Measurements from ENCODE around the gene GABBR2. TPM values are rescaled to one million over a fixed set of nuclear protein-coding genes. Genes with fewer than 3 reads are reported as not detected.

GABBR2 gene
- total RNA-seq, 1 experiment from 2014 or later: 0.23 TPM

- ChIA-PET CTCF (no interaction called here), POLR2A (no interaction called here)
- H3K27ac Mint-ChIP-seq (ENCODE audit: unreplicated experiment): no peak overlapping the region
- no peak for DNase-seq
- Histone ChIP-seq H3K4me1 (peaks cover 7% of the 10 kb centered on the region), H3K9me3 (no peaks in the 10 kb centered on the region), H3K4me3 (ENCODE audit: low read depth, low read length) (no peak overlapping the region), H3K27me3 (replicated peaks; ENCODE audit: control insufficient read depth, insufficient read depth, low read length) (no peaks in the 10 kb centered on the region), H3K36me3 (ENCODE audit: control insufficient read depth, insufficient read depth, low read length) (no peaks in the 10 kb centered on the region)
- no TSS peak for BruUV-seq (replicated peaks)
- no peaks in the 10 kb centered on the region for H3K36me3 Mint-ChIP-seq (ENCODE audit: insufficient read depth, unreplicated experiment)
- H3K4me3 Mint-ChIP-seq (ENCODE audit: unreplicated experiment): no peak overlapping the region
- peaks cover 7% of the 10 kb centered on the region for H3K27me3 Mint-ChIP-seq (ENCODE audit: insufficient read depth, unreplicated experiment)
- H3K4me1 Mint-ChIP-seq (ENCODE audit: low read depth, unreplicated experiment): peaks cover 6% of the 10 kb centered on the region
- H3K9me3 Mint-ChIP-seq (ENCODE audit: unreplicated experiment): no peaks in the 10 kb centered on the region
- TF ChIP-seq, protein P1, sequence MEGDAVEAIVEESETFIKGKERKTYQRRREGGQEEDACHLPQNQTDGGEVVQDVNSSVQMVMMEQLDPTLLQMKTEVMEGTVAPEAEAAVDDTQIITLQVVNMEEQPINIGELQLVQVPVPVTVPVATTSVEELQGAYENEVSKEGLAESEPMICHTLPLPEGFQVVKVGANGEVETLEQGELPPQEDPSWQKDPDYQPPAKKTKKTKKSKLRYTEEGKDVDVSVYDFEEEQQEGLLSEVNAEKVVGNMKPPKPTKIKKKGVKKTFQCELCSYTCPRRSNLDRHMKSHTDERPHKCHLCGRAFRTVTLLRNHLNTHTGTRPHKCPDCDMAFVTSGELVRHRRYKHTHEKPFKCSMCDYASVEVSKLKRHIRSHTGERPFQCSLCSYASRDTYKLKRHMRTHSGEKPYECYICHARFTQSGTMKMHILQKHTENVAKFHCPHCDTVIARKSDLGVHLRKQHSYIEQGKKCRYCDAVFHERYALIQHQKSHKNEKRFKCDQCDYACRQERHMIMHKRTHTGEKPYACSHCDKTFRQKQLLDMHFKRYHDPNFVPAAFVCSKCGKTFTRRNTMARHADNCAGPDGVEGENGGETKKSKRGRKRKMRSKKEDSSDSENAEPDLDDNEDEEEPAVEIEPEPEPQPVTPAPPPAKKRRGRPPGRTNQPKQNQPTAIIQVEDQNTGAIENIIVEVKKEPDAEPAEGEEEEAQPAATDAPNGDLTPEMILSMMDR (IDR thresholded peaks at IDR 0.05; ENCODE audit: insufficient read depth in 1 of 2, low read depth in 1 of 2, low read length in 1 of 2, severe bottlenecking in 1 of 2, unreplicated experiment in 1 of 2): no peak
- intact Hi-C loops (cut with micrococcal nuclease; ENCODE audit: unreplicated experiment): no loop called here
Measured at GRCh38 chr9:98692392-98692791, 16.3 kb downstream of the GABBR2 start.

DNA sequence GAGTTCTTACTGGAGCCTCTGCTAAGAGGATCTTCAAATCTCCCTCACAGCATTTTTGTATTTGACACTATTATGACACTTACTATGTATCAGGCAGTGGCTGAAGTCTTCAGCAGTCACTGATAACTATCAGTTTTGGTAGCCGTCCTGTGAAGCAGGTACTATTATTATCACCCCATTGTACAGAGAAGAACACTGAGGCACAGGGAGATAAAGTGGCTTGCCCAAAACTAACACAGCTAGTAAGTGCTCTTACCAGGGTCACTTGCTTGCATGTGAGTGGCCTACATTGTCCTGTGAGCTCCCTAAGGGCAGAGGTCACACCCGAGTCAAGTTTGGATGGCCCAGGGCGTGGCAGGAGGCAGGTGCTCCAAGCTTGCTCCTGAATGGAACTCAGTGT lies 16.8 kb downstream of the GABBR2 start:
- BruUV-seq (replicated peaks): no TSS peak
- no peak overlapping the region for H3K4me3 Mint-ChIP-seq (ENCODE audit: unreplicated experiment)
- H3K4me1 ChIP-seq: peaks cover 12% of the 10 kb centered on the region
- no peaks in the 10 kb centered on the region for H3K9me3 ChIP-seq
- H3K27me3 Mint-ChIP-seq (ENCODE audit: insufficient read depth, unreplicated experiment): peaks cover 7% of the 10 kb centered on the region
- no peak for DNase-seq
- intact Hi-C loops (cut with micrococcal nuclease; ENCODE audit: unreplicated experiment): no loop called here
- no peaks in the 10 kb centered on the region for H3K36me3 ChIP-seq (ENCODE audit: control insufficient read depth, insufficient read depth, low read length)
- ChIA-PET POLR2A (no interaction called here), CTCF (no interaction called here)
- H3K9me3 Mint-ChIP-seq (ENCODE audit: unreplicated experiment): no peaks in the 10 kb centered on the region
- H3K27me3 ChIP-seq (replicated peaks; ENCODE audit: control insufficient read depth, insufficient read depth, low read length): no peaks in the 10 kb centered on the region
- TF ChIP-seq, protein P1 (IDR thresholded peaks at IDR 0.05; ENCODE audit: insufficient read depth in 1 of 2, low read depth in 1 of 2, low read length in 1 of 2, severe bottlenecking in 1 of 2, unreplicated experiment in 1 of 2): no peak
- no peaks in the 10 kb centered on the region for H3K36me3 Mint-ChIP-seq (ENCODE audit: insufficient read depth, unreplicated experiment)
- no peak overlapping the region for H3K27ac Mint-ChIP-seq (ENCODE audit: unreplicated experiment)
- no peak overlapping the region for H3K4me3 ChIP-seq (ENCODE audit: low read depth, low read length)
- H3K4me1 Mint-ChIP-seq (ENCODE audit: low read depth, unreplicated experiment): peaks cover 10% of the 10 kb centered on the region

DNA sequence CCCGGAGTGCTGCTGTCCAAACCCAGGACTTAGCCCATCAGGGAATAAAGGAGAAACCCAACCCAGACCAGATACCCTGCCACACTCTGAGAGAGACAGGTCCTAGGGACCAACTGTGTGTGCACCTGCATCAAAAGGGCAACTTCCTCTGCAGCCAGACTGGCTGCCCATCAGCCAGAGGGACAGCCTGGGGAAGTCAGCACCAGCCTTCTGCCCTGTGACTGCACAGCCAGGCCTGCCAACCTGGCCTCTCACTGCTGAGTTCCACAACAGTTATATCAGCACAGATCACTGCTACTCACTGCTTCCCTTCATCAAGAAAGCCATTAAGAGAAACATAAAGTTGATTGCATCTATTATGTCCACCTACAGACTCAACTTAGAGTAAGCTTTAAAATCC lies 18.0 kb downstream of the GABBR2 start:
- TF ChIP-seq, protein P1 (IDR thresholded peaks at IDR 0.05; ENCODE audit: insufficient read depth in 1 of 2, low read depth in 1 of 2, low read length in 1 of 2, severe bottlenecking in 1 of 2, unreplicated experiment in 1 of 2): no peak
- CTCF ChIA-PET: no interaction called here
- no peak overlapping the region for H3K4me3 Mint-ChIP-seq (ENCODE audit: unreplicated experiment)

More for the DNA sequence above, 18.0 kb downstream of the GABBR2 start:
- H3K27me3 Mint-ChIP-seq (ENCODE audit: insufficient read depth, unreplicated experiment): no peaks in the 10 kb centered on the region
- Histone ChIP-seq H3K27me3 (replicated peaks; ENCODE audit: control insufficient read depth, insufficient read depth, low read length) (no peaks in the 10 kb centered on the region), H3K9me3 (no peaks in the 10 kb centered on the region), H3K4me3 (ENCODE audit: low read depth, low read length) (no peak overlapping the region), H3K36me3 (ENCODE audit: control insufficient read depth, insufficient read depth, low read length) (no peaks in the 10 kb centered on the region), H3K4me1 (peaks cover 19% of the 10 kb centered on the region)
- H3K27ac Mint-ChIP-seq (ENCODE audit: unreplicated experiment): no peak overlapping the region
- intact Hi-C loops (cut with micrococcal nuclease; ENCODE audit: unreplicated experiment): no loop called here
- no TSS peak for BruUV-seq (replicated peaks)
- H3K36me3 Mint-ChIP-seq (ENCODE audit: insufficient read depth, unreplicated experiment): no peaks in the 10 kb centered on the region
- H3K4me1 Mint-ChIP-seq (ENCODE audit: low read depth, unreplicated experiment): peaks cover 21% of the 10 kb centered on the region
- DNase-seq: no peak
- POLR2A ChIA-PET: no interaction called here
- H3K9me3 Mint-ChIP-seq (ENCODE audit: unreplicated experiment): no peaks in the 10 kb centered on the region

Measured in Caco-2 (cell line).